Measurements from ENCODE around the gene SLC25A14. TPM values are rescaled to one million over a fixed set of nuclear protein-coding genes. Genes with fewer than 3 reads are reported as not detected.

The SLC25A14 gene
- total RNA-seq, 1 experiment from 2014 or later = 14.9 TPM

GRCh38 chrX:130402208-130402684 lies 62.5 kb downstream of the SLC25A14 start:
- Histone ChIP-seq H3K27me3 (replicated peaks) (no peaks in the 10 kb centered on the region), H3K4me3 (peak overlapping the region; percentile 57), H3K4me1 (replicated peaks) (no peaks in the 10 kb centered on the region), H3K27ac (no peak overlapping the region), H3K36me3 (peaks cover 10% of the 10 kb centered on the region), H3K9me3 (replicated peaks) (no peaks in the 10 kb centered on the region)
- peak in 1 of 2 experiments; percentile 1 for DNase-seq (ENCODE audit: low read depth in 1 of 2, low spot score in 2 of 2)

- Histone ChIP-seq H3K27ac (no peak overlapping the region), H3K4me3 (no peak overlapping the region), H3K36me3 (peaks cover 5% of the 10 kb centered on the region), H3K9me3 (replicated peaks) (no peaks in the 10 kb centered on the region), H3K27me3 (replicated peaks) (no peaks in the 10 kb centered on the region), H3K4me1 (replicated peaks) (no peaks in the 10 kb centered on the region)
- no peak for DNase-seq (ENCODE audit: low read depth in 1 of 2, low spot score in 2 of 2)
Observed at GRCh38 chrX:130413415-130413814, 73.7 kb downstream of the SLC25A14 start.

DNA sequence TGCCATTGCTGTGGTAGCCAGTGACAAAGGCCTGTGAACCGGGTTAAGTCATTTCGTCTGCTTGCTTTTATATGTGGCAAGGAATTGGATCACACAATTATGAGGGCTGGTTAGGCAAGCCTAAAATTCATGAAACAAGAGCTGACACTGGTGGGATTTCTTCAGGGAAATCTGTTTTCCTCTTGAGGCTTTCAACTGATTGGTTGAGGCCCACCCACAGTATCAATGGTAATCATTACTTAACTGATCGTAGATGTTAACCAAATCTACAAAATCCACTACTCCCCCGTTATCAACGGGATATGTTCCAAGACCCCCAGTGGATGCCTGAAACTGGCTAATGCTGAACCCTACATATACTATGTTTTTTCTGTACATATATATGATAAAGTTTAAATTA lies 75.1 kb downstream of the SLC25A14 start:
- no peak for DNase-seq (ENCODE audit: low read depth in 1 of 2, low spot score in 2 of 2)
- no peak overlapping the region for H3K27ac ChIP-seq
- H3K9me3 ChIP-seq (replicated peaks) = no peaks in the 10 kb centered on the region
- H3K4me1 ChIP-seq (replicated peaks) = no peaks in the 10 kb centered on the region
- H3K4me3 ChIP-seq = no peak overlapping the region
- H3K36me3 ChIP-seq = peaks cover 4% of the 10 kb centered on the region
- no peaks in the 10 kb centered on the region for H3K27me3 ChIP-seq (replicated peaks)

DNA sequence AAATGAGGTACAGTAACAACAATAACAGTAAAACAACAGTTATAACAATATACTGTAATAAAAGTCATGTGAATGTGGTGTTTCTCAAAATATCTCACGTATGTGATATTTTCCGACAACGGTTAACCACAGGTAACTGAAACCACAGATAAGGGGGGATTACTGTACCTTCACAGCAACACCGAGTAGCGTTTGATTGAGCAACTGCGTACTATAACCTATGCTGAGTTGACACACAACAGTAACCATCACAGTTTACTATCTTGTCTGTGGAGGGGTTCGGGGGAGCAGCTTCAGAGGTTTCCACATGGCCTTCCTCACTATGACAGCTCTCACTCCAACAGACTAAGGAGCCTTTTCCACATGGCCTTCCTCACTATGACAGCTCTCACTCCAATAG lies 75.5 kb downstream of the SLC25A14 start:
- Histone ChIP-seq H3K9me3 (replicated peaks) (no peaks in the 10 kb centered on the region), H3K4me1 (replicated peaks) (no peaks in the 10 kb centered on the region), H3K27me3 (replicated peaks) (no peaks in the 10 kb centered on the region), H3K27ac (no peak overlapping the region), H3K36me3 (peaks cover 3% of the 10 kb centered on the region; the same call in 1 of the 2 replicates), H3K4me3 (no peak overlapping the region)
- no peak for DNase-seq (ENCODE audit: low read depth in 1 of 2, low spot score in 2 of 2)

DNA sequence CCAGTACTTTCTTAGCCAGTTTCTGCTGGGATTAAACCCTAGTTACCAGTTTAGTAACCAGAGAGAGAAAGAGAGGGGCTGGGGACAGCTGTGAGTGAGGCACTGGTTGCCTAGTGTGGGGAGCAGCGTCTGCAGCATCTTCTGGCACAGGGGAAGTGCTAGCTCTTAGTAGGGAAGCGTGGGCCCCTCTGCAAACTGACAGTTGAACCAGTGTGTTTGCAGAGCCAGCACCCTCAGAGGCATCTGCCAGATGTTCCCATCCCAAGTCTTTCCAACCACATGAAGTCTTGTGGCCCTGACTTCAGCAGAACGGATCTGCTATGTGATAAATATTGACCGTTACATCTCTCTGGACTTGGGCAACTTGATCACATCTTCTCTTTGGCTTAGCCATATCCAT lies 77.1 kb downstream of the SLC25A14 start:
- Histone ChIP-seq H3K36me3 (peaks cover 3% of the 10 kb centered on the region; the same call in 1 of the 2 replicates), H3K4me1 (replicated peaks) (no peaks in the 10 kb centered on the region), H3K9me3 (replicated peaks) (no peaks in the 10 kb centered on the region), H3K4me3 (no peak overlapping the region), H3K27ac (no peak overlapping the region), H3K27me3 (replicated peaks) (no peaks in the 10 kb centered on the region)
- DNase-seq (ENCODE audit: low read depth in 1 of 2, low spot score in 2 of 2) = no peak

DNA sequence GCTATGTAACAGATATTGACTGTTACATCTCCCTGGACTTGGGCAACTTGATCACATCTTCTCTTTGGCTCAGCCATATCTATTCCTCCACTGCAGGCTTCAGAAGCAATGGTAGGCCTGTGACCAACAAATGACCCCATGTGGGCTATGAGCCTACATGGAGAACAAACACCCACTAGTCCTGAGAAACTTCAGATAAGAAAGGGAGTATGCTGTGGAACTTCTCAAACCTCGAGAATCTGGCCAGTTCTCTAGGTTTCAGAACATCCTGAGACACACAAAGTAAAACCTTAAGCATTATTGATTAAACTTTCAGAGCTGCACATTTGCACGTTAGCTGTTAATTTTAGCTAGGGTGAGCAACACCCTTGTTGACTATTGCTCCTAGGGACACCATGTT lies 78.3 kb downstream of the SLC25A14 start:
- peaks cover 3% of the 10 kb centered on the region; the same call in 1 of the 2 replicates for H3K36me3 ChIP-seq
- no peak overlapping the region for H3K4me3 ChIP-seq
- H3K27me3 ChIP-seq (replicated peaks) = no peaks in the 10 kb centered on the region
- no peaks in the 10 kb centered on the region for H3K9me3 ChIP-seq (replicated peaks)
- H3K27ac ChIP-seq = no peak overlapping the region
- no peak for DNase-seq (ENCODE audit: low read depth in 1 of 2, low spot score in 2 of 2)
- no peaks in the 10 kb centered on the region for H3K4me1 ChIP-seq (replicated peaks)

DNA sequence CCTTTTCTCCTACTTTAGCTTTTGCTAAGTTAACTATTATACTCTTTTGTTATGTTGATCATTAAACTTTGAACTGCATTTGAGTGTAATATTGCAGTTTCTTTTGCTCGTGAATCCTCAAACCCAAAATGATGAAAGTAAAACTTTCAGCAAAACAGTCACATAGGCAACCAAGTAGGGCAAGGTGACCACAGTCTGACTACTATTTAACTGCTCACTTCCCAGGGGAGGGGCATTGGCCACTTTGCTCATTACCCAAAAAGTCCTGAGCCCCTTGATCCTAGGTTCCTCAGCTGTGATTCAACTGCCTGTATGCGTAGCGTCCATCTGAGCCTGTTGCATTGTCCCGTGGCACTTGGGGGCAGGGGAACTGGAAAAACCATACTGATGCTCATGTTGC lies 79.0 kb downstream of the SLC25A14 start:
- H3K9me3 ChIP-seq (replicated peaks) = no peaks in the 10 kb centered on the region
- H3K36me3 ChIP-seq = peaks cover 3% of the 10 kb centered on the region; the same call in 1 of the 2 replicates
- H3K27ac ChIP-seq = no peak overlapping the region
- DNase-seq (ENCODE audit: low read depth in 1 of 2, low spot score in 2 of 2) = no peak
- H3K27me3 ChIP-seq (replicated peaks) = no peaks in the 10 kb centered on the region
- H3K4me1 ChIP-seq (replicated peaks) = no peaks in the 10 kb centered on the region
- no peak overlapping the region for H3K4me3 ChIP-seq

DNA sequence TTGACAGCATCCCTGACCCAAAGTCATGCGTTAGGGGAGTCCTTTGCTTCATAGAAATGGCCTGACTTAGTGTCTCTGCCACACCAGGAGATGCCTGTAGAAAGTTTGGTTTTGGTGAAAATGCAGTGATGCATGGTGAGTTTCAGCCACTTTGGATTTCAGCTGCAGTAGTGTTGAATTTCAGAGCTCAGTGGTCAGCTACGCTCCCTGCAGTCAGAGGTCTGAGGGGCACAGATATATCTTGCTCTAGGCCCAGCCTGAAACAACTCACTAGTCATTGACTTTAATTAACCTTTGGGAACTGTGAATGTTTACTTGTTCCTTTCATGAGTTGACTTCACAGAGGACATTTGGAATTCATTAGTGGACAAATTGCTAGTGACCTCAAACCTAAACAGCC lies 79.5 kb downstream of the SLC25A14 start:
- H3K4me3 ChIP-seq = no peak overlapping the region
- no peaks in the 10 kb centered on the region for H3K4me1 ChIP-seq (replicated peaks)
- no peak overlapping the region for H3K27ac ChIP-seq
- H3K9me3 ChIP-seq (replicated peaks) = no peaks in the 10 kb centered on the region
- H3K27me3 ChIP-seq (replicated peaks) = no peaks in the 10 kb centered on the region
- no peaks in the 10 kb centered on the region; the same call in 1 of the 2 replicates for H3K36me3 ChIP-seq
- DNase-seq (ENCODE audit: low read depth in 1 of 2, low spot score in 2 of 2) = no peak

Other genes with a start within 250 kb of the SLC25A14 start
- gene ELF4, start 229.4 kb upstream of the SLC25A14 start, total RNA-seq (2014; rRNA removed; shearing (Covaris generic)) = 20.4 and 26.7 TPM in 2 replicates
- gene AIFM1, start 174.1 kb upstream of the SLC25A14 start, total RNA-seq (2014; rRNA removed; shearing (Covaris generic)) = 24.4 and 35.1 TPM in 2 replicates
- 0.32 and 0.75 TPM in 2 replicates for gene RAB33A, start 168.0 kb upstream of the SLC25A14 start, total RNA-seq (2014; rRNA removed; shearing (Covaris generic))
- 5.0 and 8.3 TPM in 2 replicates for gene ZNF280C, start 71.0 kb upstream of the SLC25A14 start, total RNA-seq (2014; rRNA removed; shearing (Covaris generic))
- gene GPR119, start 45.8 kb downstream of the SLC25A14 start, total RNA-seq (2014; rRNA removed; shearing (Covaris generic)) = not detected in 2 replicates
- 17.1 and 25.1 TPM in 2 replicates for gene RBMX2, start 62.1 kb downstream of the SLC25A14 start, total RNA-seq (2014; rRNA removed; shearing (Covaris generic))

Measured in SJSA1 (cell line).